Bronchial epithelial cell (primary cell): Measurements from ENCODE around the gene NEURL1B. TPM values are rescaled to one million over a fixed set of nuclear protein-coding genes. Genes with fewer than 3 reads are reported as not detected.

Experiments
- DNase-seq: peaks from one replicate; pipeline ENCODE4 v3.0.0-alpha.2; 2010; ENCODE audit warnings: low read depth
- FAIRE-seq: peaks from 2 replicates; lab custom pipeline; 2011; peaks lifted over from hg19 to GRCh38; lab: Jason Lieb, UNC
- H3K27me3 ChIP-seq: 2 replicates; pipeline ENCODE4 v1.5.1; 2011; ENCODE audit warnings: low read length; ENCODE audit not compliant: control insufficient read depth, insufficient read depth
- H3K36me3 ChIP-seq: 2 replicates; pipeline ENCODE4 v1.5.1; 2011; ENCODE audit warnings: low read length; ENCODE audit not compliant: control insufficient read depth, insufficient read depth
- H3K4me3 ChIP-seq: 2 replicates; pipeline ENCODE4 v1.5.1; 2011; ENCODE audit warnings: mild to moderate bottlenecking, low read depth, low read length, control low read depth
- total RNA-seq: library from RNA; depleted of rRNA; stranded (reverse); fragments of >200 nt; gene quantifications from 2 replicates; pipeline ENCODE4 v1.2.1, GENCODE V29; 2014
- TF ChIP-seq, protein P1 (sequence below): IDR thresholded peaks from 2 replicates; pipeline ENCODE4 v1.5.1; 2011; ENCODE audit warnings: mild to moderate bottlenecking, moderate library complexity, low read length, control low read depth, inconsistent platforms; ENCODE audit not compliant: insufficient read depth, severe bottlenecking

The NEURL1B gene
- total RNA-seq, 1 donor from 2014 or later = 4.7 TPM

DNA sequence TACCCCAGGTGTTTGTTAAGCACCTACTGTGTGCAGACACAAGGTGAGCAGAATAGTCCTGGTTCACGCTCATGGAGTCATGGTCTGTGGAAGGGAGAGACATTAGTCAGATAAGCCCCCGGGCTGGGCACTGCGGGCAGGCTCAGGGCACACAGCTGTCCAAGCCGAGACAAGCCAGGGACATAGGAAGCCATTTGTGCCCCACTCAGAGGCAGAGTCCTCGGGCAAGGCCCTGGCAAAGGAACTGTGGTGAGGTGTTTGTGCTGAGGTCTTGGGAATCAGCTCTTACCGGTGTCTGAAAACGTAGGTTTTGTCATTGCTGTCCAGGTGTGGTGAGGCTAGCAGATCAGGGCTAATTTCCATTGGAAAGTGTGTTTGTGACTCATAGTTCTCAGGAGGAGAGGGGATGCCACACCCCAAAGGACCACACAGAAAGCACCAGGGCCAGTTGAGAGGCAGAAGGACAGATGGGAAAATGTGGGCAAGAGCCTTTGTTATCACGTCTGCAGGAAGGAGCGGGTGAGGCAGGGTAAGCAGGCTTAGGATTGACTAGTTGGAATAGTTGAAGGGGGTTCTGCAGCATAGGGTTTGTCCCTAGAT lies 46.1 kb upstream of the NEURL1B start:
- TF ChIP-seq, protein P1, sequence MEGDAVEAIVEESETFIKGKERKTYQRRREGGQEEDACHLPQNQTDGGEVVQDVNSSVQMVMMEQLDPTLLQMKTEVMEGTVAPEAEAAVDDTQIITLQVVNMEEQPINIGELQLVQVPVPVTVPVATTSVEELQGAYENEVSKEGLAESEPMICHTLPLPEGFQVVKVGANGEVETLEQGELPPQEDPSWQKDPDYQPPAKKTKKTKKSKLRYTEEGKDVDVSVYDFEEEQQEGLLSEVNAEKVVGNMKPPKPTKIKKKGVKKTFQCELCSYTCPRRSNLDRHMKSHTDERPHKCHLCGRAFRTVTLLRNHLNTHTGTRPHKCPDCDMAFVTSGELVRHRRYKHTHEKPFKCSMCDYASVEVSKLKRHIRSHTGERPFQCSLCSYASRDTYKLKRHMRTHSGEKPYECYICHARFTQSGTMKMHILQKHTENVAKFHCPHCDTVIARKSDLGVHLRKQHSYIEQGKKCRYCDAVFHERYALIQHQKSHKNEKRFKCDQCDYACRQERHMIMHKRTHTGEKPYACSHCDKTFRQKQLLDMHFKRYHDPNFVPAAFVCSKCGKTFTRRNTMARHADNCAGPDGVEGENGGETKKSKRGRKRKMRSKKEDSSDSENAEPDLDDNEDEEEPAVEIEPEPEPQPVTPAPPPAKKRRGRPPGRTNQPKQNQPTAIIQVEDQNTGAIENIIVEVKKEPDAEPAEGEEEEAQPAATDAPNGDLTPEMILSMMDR = no peak
- Histone ChIP-seq H3K36me3 (no peaks in the 10 kb centered on the region), H3K27me3 (no peaks in the 10 kb centered on the region), H3K4me3 (no peak overlapping the region)
- FAIRE-seq = peak; percentile 97
- peak; percentile 18 for DNase-seq

DNA sequence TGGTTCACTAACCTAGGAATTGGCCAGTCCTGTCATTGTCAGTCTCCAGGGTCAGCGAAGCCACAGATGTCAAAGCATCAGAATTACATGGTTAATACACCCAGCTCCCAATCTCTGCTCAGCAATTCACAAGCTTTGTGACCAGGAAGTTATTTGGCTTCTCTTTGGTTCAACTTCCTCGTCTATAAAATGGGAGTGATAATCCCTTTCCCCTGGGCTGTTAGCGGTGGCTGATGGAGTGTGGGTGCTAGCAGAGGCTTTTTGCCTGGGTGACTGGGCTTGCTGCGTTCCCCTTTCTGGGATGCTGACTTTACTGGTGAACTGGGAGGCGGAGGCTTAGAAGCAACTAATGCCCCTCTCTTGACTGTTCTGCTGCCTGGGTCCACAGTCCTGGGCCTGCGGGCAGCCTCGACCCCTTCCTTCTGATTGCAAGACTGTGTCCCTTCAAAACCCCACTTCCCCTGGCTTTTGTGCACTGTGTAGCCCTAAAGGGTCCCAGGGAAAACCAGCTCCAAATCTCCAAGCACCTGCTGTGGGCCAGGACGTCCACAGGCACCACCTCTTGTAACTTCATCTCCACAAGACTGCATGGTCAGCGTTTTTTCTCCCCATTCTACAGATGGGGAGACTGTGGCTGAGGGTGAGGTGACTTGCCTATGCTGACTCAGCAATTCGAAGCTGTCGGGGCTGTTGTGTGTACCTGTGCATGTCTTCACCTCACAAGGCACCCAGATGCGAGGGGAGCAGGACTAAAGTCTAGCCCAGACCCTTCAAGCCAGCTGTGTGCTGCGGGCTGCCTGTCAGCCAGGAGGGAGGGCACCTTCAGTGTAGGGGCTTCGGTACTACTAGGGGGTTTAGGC lies 45.2 kb upstream of the NEURL1B start:
- TF ChIP-seq, protein P1 = no peak
- no peaks in the 10 kb centered on the region for H3K27me3 ChIP-seq
- H3K36me3 ChIP-seq = no peaks in the 10 kb centered on the region
- FAIRE-seq (no peak), DNase-seq (no peak)
- no peak overlapping the region for H3K4me3 ChIP-seq

DNA sequence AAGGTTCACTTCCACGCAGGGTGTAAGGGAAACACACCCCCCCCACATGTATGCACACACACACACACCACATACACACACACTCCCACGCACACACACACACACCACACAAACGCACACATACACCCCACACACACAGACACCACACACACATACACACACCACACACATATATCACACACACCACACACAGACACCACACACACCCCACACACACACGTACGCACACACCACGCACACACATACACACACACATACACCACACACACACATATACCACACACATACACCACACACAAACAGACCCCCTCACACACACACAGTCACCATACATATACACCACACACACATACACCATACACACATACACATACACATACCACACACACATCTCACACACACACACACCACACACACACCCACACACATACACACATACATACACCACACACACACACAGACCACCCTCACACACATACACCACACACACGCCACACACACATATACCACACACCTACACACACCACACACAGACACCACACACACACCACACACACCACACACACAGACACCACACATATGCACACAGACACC lies 44.3 kb upstream of the NEURL1B start:
- no peak for DNase-seq
- no peaks in the 10 kb centered on the region for H3K27me3 ChIP-seq
- no peaks in the 10 kb centered on the region for H3K36me3 ChIP-seq
- TF ChIP-seq, protein P1 = no peak
- peak; percentile 100 for FAIRE-seq
- H3K4me3 ChIP-seq = no peak overlapping the region

DNA sequence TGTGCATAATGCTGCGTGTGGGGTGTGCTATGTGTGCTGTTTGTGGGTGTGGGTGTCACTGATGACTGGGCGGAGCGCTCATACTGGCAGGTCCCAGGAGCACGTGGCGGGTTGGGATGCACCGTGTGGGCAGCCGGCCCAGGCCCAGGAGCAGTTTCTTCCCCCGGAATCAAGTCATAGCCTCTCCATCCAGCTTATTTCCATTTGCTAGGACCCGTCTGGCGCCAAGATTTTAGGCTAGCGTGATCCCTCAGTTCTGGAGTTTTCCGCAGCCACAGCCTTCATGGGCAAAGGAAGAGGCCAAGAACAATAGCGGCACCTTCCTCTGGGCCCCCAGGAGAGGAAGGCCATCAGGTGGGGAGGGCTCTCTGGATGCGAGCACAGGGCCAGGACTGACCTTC lies 43.3 kb upstream of the NEURL1B start:
- no peak for FAIRE-seq
- no peak for DNase-seq

DNA sequence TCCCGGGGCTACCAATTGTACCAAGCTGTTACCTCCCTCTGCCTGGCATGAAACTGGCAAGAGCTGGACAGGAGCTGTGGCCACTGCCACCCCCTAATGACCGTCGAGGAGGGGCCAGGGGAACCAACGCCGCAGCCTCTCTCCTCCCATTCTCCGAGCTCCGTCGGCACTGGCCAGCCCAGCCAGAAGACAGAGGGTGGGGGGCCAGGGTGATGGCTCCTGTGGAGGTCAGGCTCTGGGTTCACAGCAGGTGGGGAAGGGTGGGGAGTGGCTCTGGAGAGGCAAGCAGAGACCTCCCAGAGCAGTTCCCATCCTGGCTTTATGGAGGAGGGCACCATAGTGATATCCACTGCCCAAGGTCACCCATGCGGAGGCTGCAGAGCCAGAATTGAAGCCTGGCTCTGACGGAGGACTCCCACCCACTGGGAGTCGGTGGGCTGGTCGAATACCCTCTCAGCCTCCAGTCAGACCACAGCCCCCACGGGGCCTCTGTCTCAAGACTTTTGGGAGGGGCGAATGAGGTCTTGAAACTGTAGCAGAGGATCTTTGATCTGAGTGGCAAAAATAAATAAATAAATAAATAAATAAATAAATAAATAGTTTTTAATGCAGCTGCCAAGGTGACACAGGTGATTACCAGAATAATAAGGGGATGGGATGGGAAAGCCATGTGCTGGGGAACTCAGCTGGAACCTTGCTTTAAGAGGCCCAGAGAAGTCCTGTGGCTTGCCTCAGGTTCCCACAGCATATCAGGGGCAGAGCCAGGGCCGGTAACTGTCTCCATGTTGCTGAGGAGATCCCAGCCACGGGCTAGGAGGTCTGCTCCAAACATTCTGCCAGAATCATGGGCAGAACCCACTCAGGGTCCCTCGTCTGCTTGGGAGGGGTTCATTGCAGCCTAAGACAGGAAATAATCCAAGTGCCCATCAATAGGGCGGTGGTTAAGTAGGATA lies 42.5 kb upstream of the NEURL1B start:
- no peak for DNase-seq
- TF ChIP-seq, protein P1 = no peak

More for the DNA sequence above, 43.3 kb upstream of the NEURL1B start:
- H3K4me3 ChIP-seq = no peak overlapping the region
- H3K36me3 ChIP-seq = no peaks in the 10 kb centered on the region
- H3K27me3 ChIP-seq = no peaks in the 10 kb centered on the region
- TF ChIP-seq, protein P1 = no peak

More for the DNA sequence above, 42.5 kb upstream of the NEURL1B start:
- FAIRE-seq = no peak
- no peak overlapping the region for H3K4me3 ChIP-seq
- no peaks in the 10 kb centered on the region for H3K36me3 ChIP-seq
- H3K27me3 ChIP-seq = no peaks in the 10 kb centered on the region
